IPS-18a (cell line): ENCODE results near the gene SYTL1.

Experiments used
- H3K27ac ChIP-seq: one replicate; pipeline ENCODE4 v1.5.1; 2013; ENCODE audit warnings: low read length
- H3K27me3 ChIP-seq: one replicate; pipeline ENCODE4 v1.6.1; 2013; ENCODE audit warnings: mild to moderate bottlenecking, low read length; ENCODE audit not compliant: control insufficient read depth, insufficient read depth
- H3K36me3 ChIP-seq: one replicate; pipeline ENCODE4 v1.6.1; 2013; ENCODE audit warnings: low read depth, low read length; ENCODE audit not compliant: control insufficient read depth
- H3K4me1 ChIP-seq: one replicate; pipeline ENCODE4 v1.6.1; 2013; ENCODE audit warnings: low read depth, low read length; ENCODE audit not compliant: control insufficient read depth
- H3K4me3 ChIP-seq: one replicate; pipeline ENCODE4 v1.5.1; 2013; ENCODE audit warnings: low read length
- H3K9ac ChIP-seq: one replicate; pipeline ENCODE4 v1.6.1; 2013; ENCODE audit warnings: mild to moderate bottlenecking, low read length, moderate library complexity
- H3K9me3 ChIP-seq: one replicate; pipeline ENCODE4 v1.6.1; 2013; ENCODE audit warnings: low read depth, low read length; ENCODE audit not compliant: control insufficient read depth

The SYTL1 gene

GRCh38 chr1:27302612-27303011 lies 39.2 kb upstream of the SYTL1 start:
- H3K36me3 ChIP-seq, result no peaks in the 10 kb centered on the region
- H3K4me3 ChIP-seq, result no peak overlapping the region
- peaks cover 32% of the 10 kb centered on the region for H3K4me1 ChIP-seq
- H3K9ac ChIP-seq, result no peak overlapping the region
- H3K27ac ChIP-seq, result no peak overlapping the region
- H3K9me3 ChIP-seq, result no peaks in the 10 kb centered on the region
- no peaks in the 10 kb centered on the region for H3K27me3 ChIP-seq

- Histone ChIP-seq H3K9ac (no peak overlapping the region), H3K4me3 (no peak overlapping the region), H3K4me1 (peaks cover 39% of the 10 kb centered on the region), H3K27me3 (no peaks in the 10 kb centered on the region), H3K36me3 (no peaks in the 10 kb centered on the region), H3K9me3 (no peaks in the 10 kb centered on the region), H3K27ac (no peak overlapping the region)
Observed at GRCh38 chr1:27303509-27303908, 38.3 kb upstream of the SYTL1 start.

- Histone ChIP-seq H3K27me3 (no peaks in the 10 kb centered on the region), H3K27ac (no peak overlapping the region), H3K4me1 (peaks cover 33% of the 10 kb centered on the region), H3K9me3 (no peaks in the 10 kb centered on the region), H3K36me3 (no peaks in the 10 kb centered on the region), H3K9ac (no peak overlapping the region), H3K4me3 (no peak overlapping the region)
Observed at GRCh38 chr1:27306071-27306470, 35.8 kb upstream of the SYTL1 start.

GRCh38 chr1:27306892-27307761 lies 34.7 kb upstream of the SYTL1 start:
- no peak overlapping the region for H3K4me3 ChIP-seq
- no peaks in the 10 kb centered on the region for H3K27me3 ChIP-seq
- no peaks in the 10 kb centered on the region for H3K9me3 ChIP-seq
- peak overlapping the region; percentile 63 for H3K27ac ChIP-seq
- peaks cover 23% of the 10 kb centered on the region for H3K4me1 ChIP-seq
- H3K36me3 ChIP-seq, result no peaks in the 10 kb centered on the region
- H3K9ac ChIP-seq, result no peak overlapping the region

- Histone ChIP-seq H3K9ac (no peak overlapping the region), H3K4me3 (no peak overlapping the region), H3K27me3 (no peaks in the 10 kb centered on the region), H3K9me3 (no peaks in the 10 kb centered on the region), H3K36me3 (no peaks in the 10 kb centered on the region), H3K27ac (peak overlapping the region; percentile 63), H3K4me1 (peaks cover 21% of the 10 kb centered on the region)
Observed at GRCh38 chr1:27307874-27308598, 33.8 kb upstream of the SYTL1 start.

GRCh38 chr1:27314169-27314568 lies 27.7 kb upstream of the SYTL1 start:
- Histone ChIP-seq H3K36me3 (no peaks in the 10 kb centered on the region), H3K9me3 (no peaks in the 10 kb centered on the region), H3K27me3 (no peaks in the 10 kb centered on the region), H3K9ac (no peak overlapping the region), H3K4me3 (no peak overlapping the region), H3K27ac (no peak overlapping the region), H3K4me1 (no peaks in the 10 kb centered on the region)

GRCh38 chr1:27314737-27315136 lies 27.1 kb upstream of the SYTL1 start:
- Histone ChIP-seq H3K27ac (no peak overlapping the region), H3K4me1 (no peaks in the 10 kb centered on the region), H3K36me3 (no peaks in the 10 kb centered on the region), H3K4me3 (no peak overlapping the region), H3K9me3 (no peaks in the 10 kb centered on the region), H3K27me3 (no peaks in the 10 kb centered on the region), H3K9ac (no peak overlapping the region)

GRCh38 chr1:27316860-27317259 lies 25.0 kb upstream of the SYTL1 start:
- Histone ChIP-seq H3K27me3 (no peaks in the 10 kb centered on the region), H3K4me3 (no peak overlapping the region), H3K27ac (no peak overlapping the region), H3K9ac (no peak overlapping the region), H3K9me3 (no peaks in the 10 kb centered on the region), H3K4me1 (no peaks in the 10 kb centered on the region), H3K36me3 (no peaks in the 10 kb centered on the region)

GRCh38 chr1:27318136-27318535 lies 23.7 kb upstream of the SYTL1 start:
- Histone ChIP-seq H3K27ac (no peak overlapping the region), H3K36me3 (no peaks in the 10 kb centered on the region), H3K9ac (no peak overlapping the region), H3K4me1 (no peaks in the 10 kb centered on the region), H3K4me3 (no peak overlapping the region), H3K27me3 (no peaks in the 10 kb centered on the region), H3K9me3 (no peaks in the 10 kb centered on the region)

GRCh38 chr1:27318596-27318995 lies 23.2 kb upstream of the SYTL1 start:
- H3K4me3 ChIP-seq, result no peak overlapping the region
- H3K36me3 ChIP-seq, result no peaks in the 10 kb centered on the region
- H3K9me3 ChIP-seq, result no peaks in the 10 kb centered on the region
- H3K27me3 ChIP-seq, result no peaks in the 10 kb centered on the region
- no peaks in the 10 kb centered on the region for H3K4me1 ChIP-seq
- no peak overlapping the region for H3K9ac ChIP-seq
- H3K27ac ChIP-seq, result no peak overlapping the region

GRCh38 chr1:27321813-27322568 lies 19.8 kb upstream of the SYTL1 start, which contains the start of gene TMEM222:
TMEM222 (plus strand) TSS chr1:27322163; CDS start chr1:27322198, 35 bp downstream.
- Histone ChIP-seq H3K36me3 (peaks cover 23% of the 10 kb centered on the region), H3K9ac (peak within 1 kb of the TSS; percentile 96), H3K27me3 (no peaks in the 10 kb centered on the region), H3K9me3 (no peaks in the 10 kb centered on the region), H3K4me1 (no peaks in the 10 kb centered on the region), H3K4me3 (peak within 1 kb of the TSS; percentile 99), H3K27ac (peak within 1 kb of the TSS; percentile 91)
